ENCODE data around the gene GRIK3. TPM values are rescaled to one million over a fixed set of nuclear protein-coding genes. Genes with fewer than 3 reads are reported as not detected.

The GRIK3 gene
- total and polyA plus RNA-seq, 2 experiments from 2014 or later: 0.09 TPM; not detected in 1

GRCh38 chr1:36881541-36881940, 152.8 kb downstream of the GRIK3 start:
- Histone ChIP-seq H3K27me3 (no peaks in the 10 kb centered on the region), H3K27ac (no peak overlapping the region), H3K9me3 (ENCODE audit: low read depth) (no peaks in the 10 kb centered on the region), H3K4me1 (ENCODE audit: low read depth) (no peaks in the 10 kb centered on the region), H3K4me3 (no peak overlapping the region), H3K36me3 (no peaks in the 10 kb centered on the region)
- no peak for TF ChIP-seq CTCF (IDR thresholded peaks at IDR 0.05; ENCODE audit: low read depth, low read length)
- no peak for DNase-seq (ENCODE audit: low read depth in 1 of 2, low spot score in 1 of 2)

- Histone ChIP-seq H3K27ac (no peak overlapping the region), H3K4me1 (ENCODE audit: low read depth) (no peaks in the 10 kb centered on the region), H3K4me3 (no peak overlapping the region), H3K36me3 (no peaks in the 10 kb centered on the region), H3K9me3 (ENCODE audit: low read depth) (no peaks in the 10 kb centered on the region), H3K27me3 (no peaks in the 10 kb centered on the region)
- no peak for TF ChIP-seq CTCF (IDR thresholded peaks at IDR 0.05; ENCODE audit: low read depth, low read length)
- DNase-seq (ENCODE audit: low read depth in 1 of 2, low spot score in 1 of 2): no peak
Observed at GRCh38 chr1:36881068-36881405, 153.3 kb downstream of the GRIK3 start.

GRCh38 chr1:36880155-36881067, 153.9 kb downstream of the GRIK3 start:
- DNase-seq (ENCODE audit: low read depth in 1 of 2, low spot score in 1 of 2): no peak
- Histone ChIP-seq H3K9me3 (ENCODE audit: low read depth) (no peaks in the 10 kb centered on the region), H3K4me3 (no peak overlapping the region), H3K4me1 (ENCODE audit: low read depth) (no peaks in the 10 kb centered on the region), H3K27ac (no peak overlapping the region), H3K27me3 (no peaks in the 10 kb centered on the region), H3K36me3 (no peaks in the 10 kb centered on the region)
- TF ChIP-seq CTCF (IDR thresholded peaks at IDR 0.05; ENCODE audit: low read depth, low read length): no peak

- Histone ChIP-seq H3K27me3 (no peaks in the 10 kb centered on the region), H3K36me3 (no peaks in the 10 kb centered on the region), H3K9me3 (ENCODE audit: low read depth) (no peaks in the 10 kb centered on the region), H3K4me3 (no peak overlapping the region), H3K4me1 (ENCODE audit: low read depth) (no peaks in the 10 kb centered on the region), H3K27ac (no peak overlapping the region)
- TF ChIP-seq CTCF (IDR thresholded peaks at IDR 0.05; ENCODE audit: low read depth, low read length): no peak
- no peak for DNase-seq (ENCODE audit: low read depth in 1 of 2, low spot score in 1 of 2)
Observed at GRCh38 chr1:36879613-36880012, 154.7 kb downstream of the GRIK3 start.

GRCh38 chr1:36876990-36877389, 157.3 kb downstream of the GRIK3 start:
- Histone ChIP-seq H3K27ac (no peak overlapping the region), H3K27me3 (no peaks in the 10 kb centered on the region), H3K9me3 (ENCODE audit: low read depth) (no peaks in the 10 kb centered on the region), H3K36me3 (no peaks in the 10 kb centered on the region), H3K4me1 (ENCODE audit: low read depth) (no peaks in the 10 kb centered on the region), H3K4me3 (no peak overlapping the region)
- no peak for DNase-seq (ENCODE audit: low read depth in 1 of 2, low spot score in 1 of 2)
- no peak for TF ChIP-seq CTCF (IDR thresholded peaks at IDR 0.05; ENCODE audit: low read depth, low read length)
